GM18505 (cell line): ENCODE results near the gene CEP85L.

ENCODE experiments used
- ATAC-seq: cut with Tn5 transposase; IDR thresholded peaks from one replicate; pipeline ENCODE4 v1.9.1; 2021; ENCODE audit not compliant: unreplicated experiment
- POLR2A ChIP-seq: IDR thresholded peaks from 4 replicates; pipeline ENCODE4 v1.6.1; 2011; ENCODE audit warnings: borderline replicate concordance; ENCODE audit not compliant: insufficient read depth, insufficient read length; ENCODE audit errors: extremely low read depth

Gene CEP85L

DNA sequence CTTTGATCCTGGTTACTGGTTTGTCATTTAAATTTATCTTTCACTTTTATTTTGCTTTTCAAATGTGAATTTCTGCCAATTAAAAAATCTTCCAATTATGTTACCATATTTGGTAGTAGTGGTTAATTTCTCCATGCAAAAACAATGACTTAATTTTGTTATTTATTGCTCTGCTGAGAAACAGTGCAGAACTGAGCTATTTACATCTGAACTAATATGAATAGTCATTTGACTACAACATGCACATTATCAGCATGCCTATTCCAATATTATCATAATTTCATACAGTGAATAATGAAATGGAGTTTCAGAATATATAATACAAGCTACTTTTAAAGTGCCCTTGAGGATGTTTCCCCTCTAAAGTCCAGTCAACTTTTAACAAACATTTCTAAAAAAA is 102.8 kb downstream of the CEP85L start:
- no peak for ATAC-seq
- TF ChIP-seq POLR2A, result no peak

DNA sequence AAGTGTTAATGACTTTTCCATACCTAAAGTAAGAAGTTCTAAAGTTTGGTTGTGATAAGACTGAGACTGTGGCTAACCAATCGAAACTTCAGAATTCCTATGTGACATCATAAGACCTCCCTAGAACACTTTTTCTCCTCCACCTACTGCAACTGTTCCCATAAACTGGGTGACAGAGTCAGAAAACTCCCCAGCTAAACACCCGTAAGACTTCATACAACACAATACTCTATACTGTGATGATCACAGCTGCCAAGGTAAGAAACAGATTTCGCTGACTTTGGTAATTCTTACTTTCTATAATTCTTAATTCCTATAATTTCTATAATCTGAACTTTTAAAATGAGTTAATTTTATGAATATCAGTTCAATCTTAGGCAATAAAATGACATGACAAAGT is 103.3 kb downstream of the CEP85L start, which contains the start of gene PLN:
TSS of gene PLN (plus strand) at position 161 of the 400 bp plus-strand sequence. CDS start 10,626 bp downstream, outside the sequence.
- TF ChIP-seq POLR2A, result no peak
- ATAC-seq, result no peak

DNA sequence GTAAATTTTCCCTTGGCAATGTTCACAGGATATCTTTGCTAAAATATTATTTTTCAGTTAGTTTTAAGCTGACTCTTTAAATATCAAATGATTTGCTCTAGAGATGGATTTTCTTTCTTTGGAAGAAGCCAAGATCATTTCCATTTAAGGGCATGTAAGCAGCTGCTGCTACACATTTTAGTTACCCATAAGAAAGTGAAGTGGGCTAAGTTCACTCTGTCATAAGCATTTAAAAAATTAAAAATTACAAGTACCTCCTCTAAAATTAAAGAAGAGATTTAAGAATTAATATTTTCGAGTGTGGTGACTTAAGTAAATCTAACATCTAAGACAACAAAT is 104.5 kb downstream of the CEP85L start:
- no peak for ATAC-seq
- no peak for TF ChIP-seq POLR2A

DNA sequence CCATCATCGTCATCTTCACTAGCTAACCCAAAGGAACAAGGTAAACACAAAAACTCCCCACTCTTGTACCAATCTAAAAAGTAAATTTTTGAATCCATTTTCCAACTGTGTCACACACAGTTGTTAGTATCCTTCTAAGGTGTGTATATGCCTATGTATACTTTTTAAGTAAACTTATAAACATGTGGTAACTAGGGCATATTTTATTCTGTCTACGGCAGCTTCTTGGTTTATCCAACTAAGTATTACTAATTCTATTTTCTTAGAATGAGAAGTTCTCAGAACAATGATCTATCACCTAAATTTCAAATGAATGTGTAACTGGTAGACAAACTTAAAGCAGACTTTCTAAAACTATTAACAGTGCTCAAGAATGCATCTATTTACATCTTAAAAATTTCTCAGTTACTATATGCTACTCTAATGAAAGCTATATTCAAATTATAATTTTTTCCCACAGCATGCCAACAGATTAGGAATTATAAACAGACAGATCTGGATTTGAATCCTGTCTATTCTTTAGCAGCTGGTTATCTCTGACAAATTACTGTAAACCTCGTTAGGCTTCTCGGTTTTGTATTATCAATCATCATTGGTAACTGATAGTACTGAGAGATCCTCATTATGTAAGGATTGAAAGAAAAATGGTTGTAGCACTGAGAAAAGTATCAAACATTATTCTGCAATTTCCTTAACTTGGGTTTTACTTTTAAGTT is 105.1 kb downstream of the CEP85L start:
- TF ChIP-seq POLR2A, result no peak
- ATAC-seq, result no peak

DNA sequence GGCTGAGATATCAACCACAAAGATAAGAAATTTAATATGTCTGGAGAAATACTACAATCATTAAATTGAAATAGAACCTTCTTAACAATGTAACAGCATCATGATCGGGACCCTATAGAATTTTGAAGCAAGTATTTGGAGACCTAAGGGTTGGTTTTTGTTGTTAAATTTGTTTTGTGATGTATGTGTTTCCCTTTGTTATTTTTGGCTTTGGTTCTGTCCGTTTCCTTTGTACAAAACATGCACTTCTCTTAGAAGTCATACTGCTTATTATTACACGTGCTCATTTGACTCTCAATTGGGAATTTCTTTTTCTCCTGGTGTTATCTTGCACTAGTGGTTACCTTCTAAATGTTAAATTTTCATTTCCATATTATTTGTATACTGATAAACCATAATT is 107.3 kb downstream of the CEP85L start:
- no peak for ATAC-seq
- TF ChIP-seq POLR2A, result no peak

DNA sequence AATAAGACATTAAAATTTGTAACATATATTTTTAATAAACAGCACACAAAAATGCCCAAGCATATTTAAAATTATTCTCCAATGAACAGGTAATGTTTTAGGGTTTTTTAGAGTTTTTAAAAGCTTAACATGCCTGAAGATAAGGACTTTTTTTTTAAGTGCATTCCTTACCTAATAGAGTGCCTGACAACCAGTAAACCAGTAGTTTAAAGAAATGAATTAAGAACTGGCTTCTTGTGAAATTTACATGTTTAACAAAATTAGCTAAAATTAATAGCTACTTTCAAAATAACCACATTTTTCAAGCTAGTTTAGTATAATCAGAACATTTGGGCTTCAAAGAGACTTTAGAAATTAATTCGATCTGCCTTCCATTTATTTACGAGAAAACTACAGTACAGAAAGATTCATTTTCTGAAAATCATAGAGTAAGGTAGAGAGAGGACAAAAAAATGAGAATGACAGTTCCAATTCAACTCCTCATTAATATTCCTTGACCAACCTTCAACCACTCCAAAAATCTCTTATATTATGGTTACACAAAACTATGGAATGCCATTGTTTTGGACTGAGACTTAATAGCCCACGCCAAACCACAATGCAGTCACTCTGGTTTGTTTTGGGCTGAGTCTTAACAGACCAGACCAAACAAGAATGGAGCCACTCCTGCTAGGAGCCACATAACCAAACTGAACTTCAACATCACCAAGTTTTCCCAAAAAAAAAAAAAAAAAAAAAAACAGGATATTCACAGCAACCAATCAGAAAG is 109.0 kb downstream of the CEP85L start:
- no peak for TF ChIP-seq POLR2A
- no peak for ATAC-seq

DNA sequence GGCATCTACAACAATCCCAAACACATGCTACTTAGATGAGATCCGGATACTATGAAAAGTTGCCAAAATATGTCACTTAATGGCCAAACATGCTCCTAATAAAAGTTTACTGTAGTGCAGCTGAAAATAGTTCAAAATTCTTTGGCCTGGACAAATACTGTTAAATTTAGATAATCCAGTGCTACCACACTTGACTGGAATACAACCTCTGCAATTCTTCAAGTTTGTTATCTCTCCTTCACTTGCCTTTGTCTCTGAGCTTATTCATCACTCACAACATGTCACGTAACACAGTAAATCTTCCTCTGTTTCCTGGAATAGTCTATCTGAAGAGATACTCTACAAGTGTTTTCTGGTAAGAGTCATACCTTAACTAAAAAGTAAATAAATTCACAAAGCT is 113.8 kb downstream of the CEP85L start:
- no peak for ATAC-seq
- no peak for TF ChIP-seq POLR2A

DNA sequence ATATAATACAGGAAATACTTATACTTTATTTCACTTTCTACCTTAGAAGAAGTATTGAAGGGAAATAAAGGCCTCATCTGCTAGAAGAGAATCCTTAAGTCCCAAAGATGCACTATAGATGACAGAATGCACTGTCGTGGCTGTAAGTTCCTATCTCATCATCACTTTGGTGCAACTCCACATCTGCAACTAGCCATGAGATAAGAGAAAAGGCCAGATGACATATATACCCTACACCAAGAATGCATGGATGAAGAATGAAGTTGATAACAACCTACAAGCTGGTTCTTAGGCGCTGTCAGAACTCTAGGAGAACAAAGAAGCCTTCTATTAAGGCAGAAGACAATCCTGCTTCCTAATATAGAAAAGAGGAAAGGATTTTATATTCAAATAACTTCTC is 114.9 kb downstream of the CEP85L start:
- no peak for ATAC-seq
- no peak for TF ChIP-seq POLR2A

DNA sequence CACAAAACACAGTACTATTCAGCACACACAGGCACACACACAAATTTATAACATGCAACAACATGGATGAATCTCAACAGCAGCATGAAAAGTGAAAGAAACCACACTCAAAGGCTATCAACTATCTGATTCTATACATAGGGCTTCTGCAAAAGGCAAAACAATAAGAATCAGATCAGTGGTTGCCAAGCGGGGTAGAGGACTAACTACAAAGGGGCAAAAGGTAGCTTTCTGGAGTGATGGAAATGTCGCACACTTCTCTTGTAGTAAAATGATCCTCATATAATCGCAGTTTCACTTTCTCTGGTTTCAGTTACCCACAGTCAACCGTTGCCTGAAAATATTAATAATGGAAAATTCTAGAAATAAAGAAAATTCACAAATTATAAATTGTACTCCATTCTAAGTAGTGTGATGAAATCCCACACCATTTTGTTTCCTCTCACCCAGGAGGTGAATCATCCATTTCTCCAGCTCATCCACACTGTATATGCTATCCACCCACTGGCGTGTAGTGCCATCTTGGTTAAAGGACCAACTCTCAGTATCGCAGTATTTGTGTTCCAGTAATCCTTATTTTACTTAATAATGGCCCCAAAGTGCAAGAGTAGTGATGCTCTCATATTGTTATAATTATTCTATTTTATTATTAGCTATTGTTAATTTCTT is 116.1 kb downstream of the CEP85L start:
- TF ChIP-seq POLR2A, result no peak
- no peak for ATAC-seq

DNA sequence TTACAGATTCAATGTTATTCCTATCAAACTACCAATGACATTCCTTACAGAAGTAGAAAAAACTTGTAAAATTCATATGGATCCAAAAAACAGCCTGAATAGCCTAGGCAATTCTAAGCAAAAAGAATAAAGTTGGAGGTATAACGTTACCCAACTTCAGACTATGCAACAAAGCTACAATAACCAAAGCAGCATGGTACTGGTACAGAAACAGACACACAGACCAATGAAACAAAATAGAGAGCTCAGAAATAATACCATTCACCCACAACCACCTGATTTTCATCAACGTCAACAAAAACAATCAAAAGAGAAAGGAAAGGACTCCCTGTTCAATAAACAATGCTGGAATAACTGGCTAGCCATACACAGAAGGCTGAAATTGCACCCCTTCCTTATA is 120.4 kb downstream of the CEP85L start:
- TF ChIP-seq POLR2A, result no peak
- ATAC-seq, result no peak

DNA sequence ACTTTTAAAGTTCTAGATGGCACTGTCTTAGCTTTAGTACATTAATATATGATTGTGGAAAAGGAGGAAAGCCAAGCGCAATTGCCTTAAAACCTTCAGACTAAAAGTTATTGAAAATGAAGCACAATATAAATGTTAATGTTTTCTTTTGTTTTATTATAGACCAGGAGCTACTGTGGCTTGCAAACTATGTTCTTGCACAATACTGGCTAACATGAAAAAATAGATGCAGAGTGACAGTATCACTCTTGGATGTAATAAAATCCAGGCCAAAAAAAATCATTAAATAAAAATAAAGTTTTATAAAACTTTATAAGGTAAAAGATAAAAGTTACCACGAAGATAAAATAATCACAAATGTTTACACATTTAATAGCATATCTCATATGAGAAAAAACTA is 121.6 kb downstream of the CEP85L start:
- TF ChIP-seq POLR2A, result no peak
- ATAC-seq, result no peak

DNA sequence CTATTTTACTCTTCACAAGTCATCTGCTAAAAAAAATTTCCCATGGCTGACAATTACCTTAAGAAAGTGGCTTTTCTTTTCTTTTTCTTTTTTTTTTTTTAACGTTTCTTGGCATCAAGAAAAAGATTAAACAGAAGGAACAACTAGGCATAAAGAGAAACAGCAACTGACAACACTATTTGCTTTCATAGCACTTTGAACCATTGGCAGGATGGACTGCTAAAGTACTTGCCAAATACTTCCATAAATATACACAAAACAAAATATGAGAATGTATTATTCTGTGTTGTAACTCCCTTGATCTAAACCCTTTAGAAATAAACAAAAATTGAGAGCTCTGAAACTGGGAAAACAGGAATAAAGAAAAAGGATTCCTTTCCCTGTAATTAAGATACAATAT is 123.3 kb downstream of the CEP85L start:
- TF ChIP-seq POLR2A, result no peak
- ATAC-seq, result no peak

DNA sequence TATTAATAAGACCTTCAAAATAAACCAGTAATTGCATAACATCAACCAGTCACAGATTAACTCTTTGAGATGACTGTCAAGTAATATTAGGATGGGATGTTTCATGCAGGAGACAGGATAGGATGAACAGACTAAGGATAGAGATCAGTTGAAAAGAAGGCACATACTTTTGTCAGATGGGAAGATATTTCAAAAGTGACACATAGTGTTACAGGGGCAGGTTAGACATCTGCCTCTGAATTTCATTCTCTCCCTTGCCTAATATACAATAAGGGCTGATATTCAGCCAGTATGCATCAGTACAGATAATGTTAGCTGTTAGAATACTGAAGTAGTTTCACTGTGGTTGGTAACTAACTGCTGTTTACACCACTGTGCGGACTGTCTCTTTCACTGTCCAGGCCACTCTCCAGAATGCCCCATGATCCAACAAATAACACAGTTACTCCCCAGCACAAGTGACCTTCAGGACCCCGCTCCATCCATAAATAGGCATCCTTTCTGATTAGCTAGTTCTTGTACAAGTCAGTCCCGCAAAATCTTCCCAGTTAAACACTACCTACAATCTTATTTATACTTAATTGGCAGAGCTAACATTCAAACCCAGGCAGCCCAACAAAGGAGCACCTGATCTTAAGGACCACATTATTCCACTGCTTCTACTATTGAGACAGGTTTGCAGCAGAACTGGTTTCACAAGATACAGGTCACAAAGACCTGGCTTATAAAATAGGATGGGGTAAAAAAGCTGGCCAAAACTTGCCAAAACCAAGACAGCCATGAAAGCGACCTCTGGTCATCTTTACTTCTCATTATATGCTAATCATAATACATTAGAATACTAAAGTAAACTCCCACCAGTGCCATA is 125.2 kb downstream of the CEP85L start:
- ATAC-seq, result no peak
- TF ChIP-seq POLR2A, result no peak
